Measurements from ENCODE around the gene ATXN1. TPM values are rescaled to one million over a fixed set of nuclear protein-coding genes. Genes with fewer than 3 reads are reported as not detected.

Gene ATXN1
- total and polyA plus RNA-seq, 2 of the 8 experiments (the other 6 are each of a cell fraction or from before 2014, with no cell fraction given) = 1.6 to 4.0 TPM

- H4K91ac ChIP-seq (replicated peaks; ENCODE audit: insufficient read length, low read length) = no peak overlapping the region
- CTCF ChIA-PET (ENCODE audit: partially characterized antibody) = interaction anchor here (1.9 to 2.0 kb wide), 2 partner anchors 12 to 65 kb away, joined by 5 to 7 read pairs; no protein-coding TSS in a partner anchor
- no peaks in the 10 kb centered on the region for H3K36me3 ChIP-seq (ENCODE audit: control insufficient read depth in 2 of 4, insufficient read depth in 4 of 4, low read length in 3 of 4)
- WGBS, 2 experiments (ENCODE audit: extremely low coverage in 1 of 2, insufficient coverage in 1 of 2, insufficient read length in 1 of 2, insufficient replicate concordance in 2 of 2, low coverage in 1 of 2, low lambda C conversion rate in 2 of 2, missing lambda C conversion rate in 1 of 2) = 90% methylated on average over 4 of the region's 4 CpGs; no CpG with 5 or more reads in 1 of the 2 experiments
- no peak overlapping the region for H4K8ac ChIP-seq (ENCODE audit: extremely low read depth, insufficient read depth, low read length)
- H4K5ac ChIP-seq (ENCODE audit: insufficient read length, low read depth, low read length) = no peak overlapping the region
- H4K20me1 ChIP-seq (replicated peaks in 1 of 2; ENCODE audit: control insufficient read depth in 1 of 2, insufficient read depth in 2 of 2, low read length in 2 of 2) = no peaks in the 10 kb centered on the region
- H3K56ac ChIP-seq (replicated peaks; ENCODE audit: insufficient read length, low read depth, low read length) = no peak overlapping the region
- no peak overlapping the region for H2AFZ ChIP-seq (ENCODE audit: low read length)
- H2BK5ac ChIP-seq (ENCODE audit: low read depth, low read length) = no peak overlapping the region
- no peak overlapping the region for H2BK120ac ChIP-seq (replicated peaks; ENCODE audit: low read depth, low read length)
- H3K23me2 ChIP-seq (ENCODE audit: low read depth, low read length) = no peaks in the 10 kb centered on the region
- H2AK5ac ChIP-seq (ENCODE audit: low read depth, low read length) = no peak overlapping the region
- no peak overlapping the region for H3K23ac ChIP-seq (ENCODE audit: insufficient read length)
- H3K4me3 ChIP-seq (ENCODE audit: extremely low read depth in 1 of 4, insufficient read depth in 2 of 4, low read depth in 3 of 4, low read length in 4 of 4) = no peak overlapping the region
- H3K18ac ChIP-seq (ENCODE audit: extremely low read depth, low read length) = no peak overlapping the region
- no peak overlapping the region for H3K9ac ChIP-seq (replicated peaks in 1 of 4; ENCODE audit: extremely low read depth in 1 of 4, low read depth in 3 of 4, low read length in 3 of 4)
- POLR2A ChIA-PET (ENCODE audit: partially characterized antibody) = no interaction called here
- H3K4me2 ChIP-seq (ENCODE audit: insufficient read depth in 1 of 2, low read depth in 2 of 2, low read length in 2 of 2) = no peak overlapping the region
- no peaks in the 10 kb centered on the region for H3K4me1 ChIP-seq (replicated peaks in 1 of 4; ENCODE audit: control insufficient read depth in 3 of 4, insufficient read depth in 4 of 4, low read length in 3 of 4)
- no peaks in the 10 kb centered on the region for H3K79me2 ChIP-seq (ENCODE audit: control insufficient read depth in 1 of 2, insufficient read depth in 2 of 2, low read length in 2 of 2)
- no peak overlapping the region for H3K4ac ChIP-seq (replicated peaks; ENCODE audit: insufficient read length, low read depth, low read length)
- no peak for FAIRE-seq
- H2BK12ac ChIP-seq (ENCODE audit: low read depth, low read length) = no peak overlapping the region
- no peak overlapping the region for H3K27ac ChIP-seq (ENCODE audit: low read depth, low read length)
- no peaks in the 10 kb centered on the region for H3K79me1 ChIP-seq (ENCODE audit: low read depth, low read length)
- no peak overlapping the region for H2BK20ac ChIP-seq (ENCODE audit: low read length)
- DNase-seq (ENCODE audit: low read depth in 1 of 2, low spot score in 2 of 2) = no peak
- H3K27me3 ChIP-seq (replicated peaks in 1 of 4; ENCODE audit: control insufficient read depth in 3 of 4, extremely low read depth in 1 of 4, insufficient read depth in 3 of 4, low read length in 3 of 4) = no peaks in the 10 kb centered on the region
- no peak overlapping the region for H2BK15ac ChIP-seq (ENCODE audit: low read length)
- no peaks in the 10 kb centered on the region for H3K9me3 ChIP-seq (ENCODE audit: insufficient read depth in 2 of 2, low read depth in 1 of 2, low read length in 1 of 2)
- no peak overlapping the region for H3K14ac ChIP-seq (ENCODE audit: insufficient read length)
- no peak for TF ChIP-seq CEBPB (IDR thresholded peaks at IDR 0.05; ENCODE audit: low read depth, low read length)
- no peak for TF ChIP-seq JUND (IDR thresholded peaks at IDR 0.05; ENCODE audit: low read length)
- no peak for TF ChIP-seq PHF8 (conservative IDR thresholded peaks at IDR 0.05; ENCODE audit: low read depth, low read length)
- TF ChIP-seq NANOG (IDR thresholded peaks at IDR 0.05; ENCODE audit: insufficient read depth, low read depth, low read length, poor library complexity, severe bottlenecking) = no peak
- TF ChIP-seq POU5F1 (IDR thresholded peaks at IDR 0.05; ENCODE audit: low read depth, low read length) = no peak
- no peak for TF ChIP-seq POLR2A (IDR thresholded peaks at IDR 0.05; ENCODE audit: control extremely low read depth in 1 of 2, low read depth in 2 of 2, low read length in 2 of 2)
- no peak for TF ChIP-seq POLR2AphosphoS5 (IDR thresholded peaks at IDR 0.05; ENCODE audit: low read depth, low read length)
These were observed 363.6 kb downstream of the ATXN1 start for GRCh38 chr6:16397623-16398022.
